IMR-90 (cell line): Measurements from ENCODE around the gene CTRB1. TPM values are rescaled to one million over a fixed set of nuclear protein-coding genes. Genes with fewer than 3 reads are reported as not detected.

ENCODE experiments used
- ATAC-seq: fragments of 200-7000 bp; cut with Tn5 transposase; 2 replicates; pipeline ENCODE4 v1.9.1; 2020; ENCODE audit warnings: low read depth, mild to moderate bottlenecking, moderate library complexity
- BruUV-seq: library from RNA; stranded (reverse); fragments of 400-500 nt; replicated peaks from 2 replicates; lab custom pipeline; 2021; lab: Mats Ljungman, UMichigan
- CTCF ChIA-PET: fragments of 300-600 bp; formaldehyde crosslinking; extraction: SDS; loops from one replicate; lab custom pipeline; 2021; ENCODE audit warnings: antibody characterized with exemption; lab: Yijun Ruan, JAX
- POLR2A ChIA-PET: fragments of 300-600 bp; sonication (Branson Sonifier 250); formaldehyde crosslinking; loops from one replicate; lab custom pipeline; 2022; ENCODE audit warnings: antibody characterized with exemption; ENCODE audit not compliant: unreplicated experiment; lab: Charles Lee
- DNase-seq: peaks from one replicate; pipeline ENCODE4 v3.0.0; 2013
- H2AFZ ChIP-seq: replicated peaks from 2 replicates; pipeline ENCODE3; 2013; ENCODE audit warnings: low read length, mild to moderate bottlenecking; ENCODE audit not compliant: poor library complexity
- H2AK5ac ChIP-seq: 2 replicates; pipeline ENCODE4 v1.6.1; 2013; ENCODE audit warnings: low read depth, low read length, inconsistent platforms
- H2AK9ac ChIP-seq: replicated peaks from 2 replicates; pipeline ENCODE3; 2013; ENCODE audit warnings: mild to moderate bottlenecking, low read depth, low read length, moderate library complexity; ENCODE audit not compliant: poor library complexity
- H2BK120ac ChIP-seq: 2 replicates; pipeline ENCODE4 v1.6.1; 2013; ENCODE audit warnings: low read depth, low read length, inconsistent platforms
- H2BK15ac ChIP-seq: 3 replicates; pipeline ENCODE4 v1.6.1; 2013; ENCODE audit warnings: low read depth, low read length, inconsistent platforms
- H2BK20ac ChIP-seq: 2 replicates; pipeline ENCODE4 v1.6.1; 2013; ENCODE audit warnings: low read depth, mild to moderate bottlenecking, inconsistent platforms, low read length, moderate library complexity
- H2BK5ac ChIP-seq: 2 replicates; pipeline ENCODE4 v1.6.1; 2013; ENCODE audit warnings: mild to moderate bottlenecking, low read depth, low read length, inconsistent platforms; ENCODE audit not compliant: poor library complexity, severe bottlenecking
- H3K14ac ChIP-seq: replicated peaks from 2 replicates; pipeline ENCODE4 v1.6.1; 2013; ENCODE audit warnings: low read depth, low read length, inconsistent platforms
- H3K18ac ChIP-seq: 2 replicates; pipeline ENCODE4 v1.6.1; 2013; ENCODE audit warnings: low read depth, low read length, control low read depth
- H3K23ac ChIP-seq: 2 replicates; pipeline ENCODE4 v1.6.1; 2013; ENCODE audit warnings: low read depth, low read length, inconsistent platforms
- H3K27ac ChIP-seq: 2 replicates; pipeline ENCODE4 v1.5.1; 2013; ENCODE audit warnings: mild to moderate bottlenecking, control low read depth, low read length; ENCODE audit not compliant: insufficient read depth
- H3K27me3 ChIP-seq: 2 replicates; pipeline ENCODE4 v1.6.1; 2013; ENCODE audit warnings: low read length; ENCODE audit not compliant: control insufficient read depth, insufficient read depth
- H3K36me3 ChIP-seq: 2 replicates; pipeline ENCODE4 v1.6.1; 2013; ENCODE audit warnings: low read length, mixed read lengths; ENCODE audit not compliant: control insufficient read depth, insufficient read depth
- H3K4ac ChIP-seq: 2 replicates; pipeline ENCODE4 v1.6.1; 2013; ENCODE audit warnings: low read depth, low read length, inconsistent platforms
- H3K4me1 ChIP-seq: 2 replicates; pipeline ENCODE4 v1.6.1; 2013; ENCODE audit warnings: low read length, mixed read lengths; ENCODE audit not compliant: control insufficient read depth, insufficient read depth
- H3K4me2 ChIP-seq: 2 replicates; pipeline ENCODE4 v1.6.1; 2013; ENCODE audit warnings: low read depth, mild to moderate bottlenecking, control low read depth, low read length, moderate library complexity
- H3K4me3 ChIP-seq: 2 replicates; pipeline ENCODE4 v1.5.1; 2013; ENCODE audit warnings: low read depth, mild to moderate bottlenecking, control low read depth, low read length, moderate library complexity; ENCODE audit not compliant: insufficient read depth
- H3K56ac ChIP-seq: 2 replicates; pipeline ENCODE4 v1.6.1; 2013; ENCODE audit warnings: low read length, inconsistent platforms; ENCODE audit not compliant: insufficient read depth; ENCODE audit errors: extremely low read depth
- H3K79me1 ChIP-seq, 2 experiments: 2 replicates each; pipeline ENCODE4 v1.6.1; 2013; ENCODE audit warnings: low read length in 2 of 2, inconsistent platforms in 1 of 2, low read depth in 1 of 2
- H3K9ac ChIP-seq: 2 replicates; pipeline ENCODE4 v1.6.1; 2013; ENCODE audit warnings: low read depth, low read length, control low read depth
- H3K9me1 ChIP-seq: 2 replicates; pipeline ENCODE4 v1.6.1; 2013; ENCODE audit warnings: low read length, inconsistent platforms; ENCODE audit not compliant: insufficient read depth
- H3K9me3 ChIP-seq: 2 replicates; pipeline ENCODE4 v1.6.1; 2013; ENCODE audit warnings: low read length; ENCODE audit not compliant: control insufficient read depth, insufficient read depth
- H4K20me1 ChIP-seq: 2 replicates; pipeline ENCODE4 v1.6.1; 2013; ENCODE audit warnings: low read length, inconsistent platforms; ENCODE audit not compliant: insufficient read depth
- H4K5ac ChIP-seq: 2 replicates; pipeline ENCODE4 v1.6.1; 2013; ENCODE audit warnings: mild to moderate bottlenecking, low read depth, low read length, control low read depth
- H4K8ac ChIP-seq, 2 experiments: 2 replicates each; pipeline ENCODE4 v1.6.1; 2013; ENCODE audit warnings: low read depth in 2 of 2, low read length in 2 of 2, control low read depth in 1 of 2, inconsistent platforms in 1 of 2
- H4K91ac ChIP-seq: 2 replicates; pipeline ENCODE4 v1.6.1; 2013; ENCODE audit warnings: low read depth, low read length, inconsistent platforms; ENCODE audit not compliant: insufficient read depth
- BHLHE40 ChIP-seq: fragments of 150-350 bp; IDR thresholded peaks from 2 replicates; pipeline ENCODE4 v1.6.1; 2016; ENCODE audit warnings: mild to moderate bottlenecking, low read depth, low read length
- CEBPB ChIP-seq: IDR thresholded peaks from 2 replicates; pipeline ENCODE4 v1.6.1; 2012; ENCODE audit warnings: low read depth, low read length, improper control_type of control experiment
- CHD1 ChIP-seq: IDR thresholded peaks from 2 replicates; pipeline ENCODE4 v1.6.1; 2012; ENCODE audit warnings: low read depth, low read length, improper control_type of control experiment
- CTCF ChIP-seq: conservative IDR thresholded peaks from 2 replicates; pipeline ENCODE4 v1.5.1; 2012; ENCODE audit warnings: mild to moderate bottlenecking, low read depth, low read length, improper control_type of control experiment
- ELK1 ChIP-seq: fragments of 150-350 bp; IDR thresholded peaks from 2 replicates; pipeline ENCODE4 v1.6.1; 2016; ENCODE audit warnings: low read depth, mild to moderate bottlenecking, low read length, moderate library complexity, borderline replicate concordance
- FOS ChIP-seq: fragments of 150-350 bp; IDR thresholded peaks from 2 replicates; pipeline ENCODE4 v1.6.1; 2016; ENCODE audit warnings: low read depth, low read length
- MAFK ChIP-seq: IDR thresholded peaks from 2 replicates; pipeline ENCODE4 v1.6.1; 2012; ENCODE audit warnings: low read depth, low read length, improper control_type of control experiment
- MAZ ChIP-seq: IDR thresholded peaks from 2 replicates; pipeline ENCODE4 v1.6.1; 2012; ENCODE audit warnings: low read depth, mild to moderate bottlenecking, low read length, improper control_type of control experiment, moderate library complexity, borderline replicate concordance
- MXI1 ChIP-seq: IDR thresholded peaks from 2 replicates; pipeline ENCODE4 v1.6.1; 2012; ENCODE audit warnings: low read depth, mild to moderate bottlenecking, low read length, moderate library complexity, borderline replicate concordance
- NFE2L2 ChIP-seq: fragments of 150-350 bp; IDR thresholded peaks from 2 replicates; pipeline ENCODE4 v1.6.1; 2016; ENCODE audit warnings: low read depth, mild to moderate bottlenecking, low read length
- POLR2A ChIP-seq: IDR thresholded peaks from 2 replicates; pipeline ENCODE4 v1.6.1; 2012; ENCODE audit warnings: mild to moderate bottlenecking, low read depth, low read length
- RAD21 ChIP-seq: IDR thresholded peaks from 2 replicates; pipeline ENCODE4 v1.6.1; 2012; ENCODE audit warnings: low read length, improper control_type of control experiment
- RCOR1 ChIP-seq: IDR thresholded peaks from 2 replicates; pipeline ENCODE4 v1.6.1; 2012; ENCODE audit warnings: mild to moderate bottlenecking, low read length, improper control_type of control experiment; ENCODE audit not compliant: insufficient replicate concordance
- RFX5 ChIP-seq: IDR thresholded peaks from 2 replicates; pipeline ENCODE4 v1.8.0; 2012; ENCODE audit warnings: low read depth, mild to moderate bottlenecking, low read length, moderate library complexity
- SMC3 ChIP-seq: fragments of 150-350 bp; IDR thresholded peaks from 2 replicates; pipeline ENCODE4 v1.6.1; 2016; ENCODE audit warnings: low read depth, mild to moderate bottlenecking, antibody characterized with exemption, low read length, moderate library complexity
- USF2 ChIP-seq: fragments of 150-350 bp; IDR thresholded peaks from 2 replicates; pipeline ENCODE4 v1.6.1; 2017; ENCODE audit warnings: mild to moderate bottlenecking, antibody characterized with exemption, low read length, low read depth
- WGBS, 2 experiments: methylation state at CpG; one replicate each; pipeline versions ENCODE4 v1.1.5 to v1.1.7; 2013; ENCODE audit warnings: missing lambda C conversion rate in 2 of 2; ENCODE audit not compliant: insufficient read length in 1 of 2; ENCODE audit errors: extremely low coverage in 2 of 2; 5-methylcytosine and 5-hydroxymethylcytosine counted together
- dilution Hi-C: fragments of 300-500 bp; cut with HindIII; formaldehyde crosslinking; loops from one replicate; pipeline ENCODE4 v1.14.3; 2018; ENCODE audit warnings: low sequenced_read_pairs; ENCODE audit not compliant: unreplicated experiment
- in situ Hi-C: fragments of 300-500 bp; cut with MboI; formaldehyde crosslinking; loops from 3 replicates; pipeline ENCODE4 v1.14.3; 2019; ENCODE audit warnings: low sequenced_read_pairs, inconsistent platforms, mixed read lengths
- intact Hi-C: fragments of 100-400 bp; cut with micrococcal nuclease; formaldehyde crosslinking; loops from 2 replicates; pipeline ENCODE4 v1.10.0; 2022
- polyA plus RNA-seq, 3 experiments: library from polyadenylated mRNA; depleted of rRNA; stranded (reverse); fragments of >200 nt; gene quantifications; 2 replicates each; pipeline ENCODE4 v1.2.3, GENCODE V29; 2012; ENCODE audit warnings: low replicate concordance in 1 of 3
- total RNA-seq: library from RNA; depleted of rRNA; stranded (reverse); fragments of >200 nt; gene quantifications from 2 replicates; pipeline ENCODE4 v1.2.3, GENCODE V29; 2012

Gene CTRB1
- total and polyA plus RNA-seq, 2 of the 4 experiments (the other 2 are of a cell fraction) = not detected

GRCh38 chr16:75208242-75208825 is 10.5 kb upstream of the CTRB1 start:
- Histone ChIP-seq H2AK5ac (no peak overlapping the region), H2BK15ac (no peak overlapping the region), H3K9me1 (no peaks in the 10 kb centered on the region), H3K4me1 (no peaks in the 10 kb centered on the region), H3K18ac (no peak overlapping the region), H3K4me2 (no peak overlapping the region), H2BK5ac (no peak overlapping the region), H3K9me3 (no peaks in the 10 kb centered on the region), H4K20me1 (no peaks in the 10 kb centered on the region), H3K14ac (no peak overlapping the region), H4K8ac (no peak overlapping the region), H3K27me3 (0 out of 2 replicates have a peak, but pooled peaks cover 5% of the 10 kb centered on the region), H3K79me1 (no peaks in the 10 kb centered on the region), H2AFZ (no peak overlapping the region), H3K4me3 (no peak overlapping the region), H3K56ac (no peak overlapping the region), H3K36me3 (no peaks in the 10 kb centered on the region), H3K27ac (no peak overlapping the region), H4K91ac (no peak overlapping the region), H2BK20ac (no peak overlapping the region), H3K4ac (no peak overlapping the region), H2BK120ac (no peak overlapping the region), H3K9ac (no peak overlapping the region), H2AK9ac (no peak overlapping the region), H3K23ac (no peak overlapping the region), H4K5ac (no peak overlapping the region)
- 87% methylated on average over 4 of the region's 13 CpGs; no CpG with 5 or more reads in 1 of the 2 experiments for WGBS, 2 experiments
- no peak for ATAC-seq
- intact Hi-C loops = no loop called here
- POLR2A ChIA-PET = no interaction called here
- in situ Hi-C loops = loop anchor here (25.0 kb wide), 2 partner anchors 379 to 554 kb away; no protein-coding TSS in a partner anchor
- BruUV-seq = no TSS peak
- dilution Hi-C loops = no loop called here
- CTCF ChIA-PET = no interaction called here
- DNase-seq = no peak
- TF ChIP-seq MAZ (no peak), RCOR1 (no peak), NFE2L2 (no peak), ELK1 (no peak), SMC3 (no peak), CHD1 (no peak), FOS (no peak), RAD21 (no peak), MAFK (no peak), MXI1 (no peak), CEBPB (no peak), RFX5 (no peak), CTCF (no peak), BHLHE40 (no peak), USF2 (no peak), POLR2A (no peak)
